Measurements from ENCODE around the gene AKAP3.

AKAP3 gene

GRCh38 chr12:4628406-4628805 lies 20.4 kb downstream of the AKAP3 start:
- no peak for DNase-seq (ENCODE audit: low spot score)
- H3K9me3 Mint-ChIP-seq = no peaks in the 10 kb centered on the region
- H3K4me3 Mint-ChIP-seq = no peak overlapping the region
- peaks cover 23% of the 10 kb centered on the region for H3K27me3 Mint-ChIP-seq (ENCODE audit: low read depth)
- H3K36me3 Mint-ChIP-seq (ENCODE audit: low read depth) = no peaks in the 10 kb centered on the region
- no peaks in the 10 kb centered on the region for H3K4me1 Mint-ChIP-seq (ENCODE audit: low read depth)
- H3K27ac Mint-ChIP-seq = no peak overlapping the region

GRCh38 chr12:4626543-4626942 lies 22.3 kb downstream of the AKAP3 start:
- no peak for DNase-seq (ENCODE audit: low spot score)
- H3K9me3 Mint-ChIP-seq = no peaks in the 10 kb centered on the region
- no peaks in the 10 kb centered on the region for H3K4me1 Mint-ChIP-seq (ENCODE audit: low read depth)
- no peak overlapping the region for H3K4me3 Mint-ChIP-seq
- no peaks in the 10 kb centered on the region for H3K36me3 Mint-ChIP-seq (ENCODE audit: low read depth)
- H3K27me3 Mint-ChIP-seq (ENCODE audit: low read depth) = peaks cover 28% of the 10 kb centered on the region
- no peak overlapping the region for H3K27ac Mint-ChIP-seq

GRCh38 chr12:4621511-4621910 lies 27.3 kb downstream of the AKAP3 start:
- no peaks in the 10 kb centered on the region for H3K36me3 Mint-ChIP-seq (ENCODE audit: low read depth)
- no peak overlapping the region for H3K4me3 Mint-ChIP-seq
- H3K27ac Mint-ChIP-seq = no peak overlapping the region
- H3K4me1 Mint-ChIP-seq (ENCODE audit: low read depth) = no peaks in the 10 kb centered on the region
- DNase-seq (ENCODE audit: low spot score) = no peak
- peaks cover 22% of the 10 kb centered on the region for H3K27me3 Mint-ChIP-seq (ENCODE audit: low read depth)
- H3K9me3 Mint-ChIP-seq = no peaks in the 10 kb centered on the region

GRCh38 chr12:4615667-4616066 lies 33.2 kb downstream of the AKAP3 start:
- DNase-seq (ENCODE audit: low spot score) = no peak
- Mint-ChIP-seq H3K27ac (no peak overlapping the region), H3K4me3 (no peak overlapping the region), H3K9me3 (no peaks in the 10 kb centered on the region), H3K4me1 (ENCODE audit: low read depth) (no peaks in the 10 kb centered on the region), H3K36me3 (ENCODE audit: low read depth) (peaks cover 11% of the 10 kb centered on the region), H3K27me3 (ENCODE audit: low read depth) (no peaks in the 10 kb centered on the region)

GRCh38 chr12:4610481-4610880 lies 38.4 kb downstream of the AKAP3 start:
- Mint-ChIP-seq H3K9me3 (no peaks in the 10 kb centered on the region), H3K4me3 (no peak overlapping the region), H3K4me1 (ENCODE audit: low read depth) (peaks cover 7% of the 10 kb centered on the region), H3K36me3 (ENCODE audit: low read depth) (peaks cover 11% of the 10 kb centered on the region), H3K27me3 (ENCODE audit: low read depth) (no peaks in the 10 kb centered on the region), H3K27ac (no peak overlapping the region)
- no peak for DNase-seq (ENCODE audit: low spot score)

- Mint-ChIP-seq H3K27ac (no peak overlapping the region), H3K4me3 (no peak overlapping the region), H3K36me3 (ENCODE audit: low read depth) (peaks cover 13% of the 10 kb centered on the region), H3K9me3 (no peaks in the 10 kb centered on the region), H3K4me1 (ENCODE audit: low read depth) (peaks cover 14% of the 10 kb centered on the region), H3K27me3 (ENCODE audit: low read depth) (peaks cover 4% of the 10 kb centered on the region)
- no peak for DNase-seq (ENCODE audit: low spot score)
Measured at GRCh38 chr12:4609071-4609470, 39.8 kb downstream of the AKAP3 start.

- H3K27ac Mint-ChIP-seq = no peak overlapping the region
- H3K9me3 Mint-ChIP-seq = no peaks in the 10 kb centered on the region
- H3K4me3 Mint-ChIP-seq = peak overlapping the region; percentile 35
- peaks cover 2% of the 10 kb centered on the region for H3K36me3 Mint-ChIP-seq (ENCODE audit: low read depth)
- no peak for DNase-seq (ENCODE audit: low spot score)
- peaks cover 16% of the 10 kb centered on the region for H3K27me3 Mint-ChIP-seq (ENCODE audit: low read depth)
- H3K4me1 Mint-ChIP-seq (ENCODE audit: low read depth) = peaks cover 14% of the 10 kb centered on the region
Measured at GRCh38 chr12:4607056-4607455, 41.8 kb downstream of the AKAP3 start.

GRCh38 chr12:4604684-4605193 lies 44.1 kb downstream of the AKAP3 start:
- H3K9me3 Mint-ChIP-seq = no peaks in the 10 kb centered on the region
- DNase-seq (ENCODE audit: low spot score) = peak; percentile 71
- peaks cover 2% of the 10 kb centered on the region for H3K36me3 Mint-ChIP-seq (ENCODE audit: low read depth)
- peaks cover 14% of the 10 kb centered on the region for H3K4me1 Mint-ChIP-seq (ENCODE audit: low read depth)
- peak overlapping the region; percentile 99 for H3K4me3 Mint-ChIP-seq
- H3K27me3 Mint-ChIP-seq (ENCODE audit: low read depth) = peaks cover 19% of the 10 kb centered on the region
- H3K27ac Mint-ChIP-seq = peak overlapping the region; percentile 91

- peaks cover 14% of the 10 kb centered on the region for H3K4me1 Mint-ChIP-seq (ENCODE audit: low read depth)
- no peak overlapping the region for H3K27ac Mint-ChIP-seq
- H3K4me3 Mint-ChIP-seq = no peak overlapping the region
- no peaks in the 10 kb centered on the region for H3K9me3 Mint-ChIP-seq
- H3K36me3 Mint-ChIP-seq (ENCODE audit: low read depth) = peaks cover 2% of the 10 kb centered on the region
- H3K27me3 Mint-ChIP-seq (ENCODE audit: low read depth) = peaks cover 19% of the 10 kb centered on the region
- no peak for DNase-seq (ENCODE audit: low spot score)
Measured at GRCh38 chr12:4603946-4604345, 44.9 kb downstream of the AKAP3 start.

- Mint-ChIP-seq H3K4me3 (no peak overlapping the region), H3K4me1 (ENCODE audit: low read depth) (peaks cover 14% of the 10 kb centered on the region), H3K27ac (no peak overlapping the region), H3K27me3 (ENCODE audit: low read depth) (peaks cover 19% of the 10 kb centered on the region), H3K9me3 (no peaks in the 10 kb centered on the region), H3K36me3 (ENCODE audit: low read depth) (peaks cover 2% of the 10 kb centered on the region)
- no peak for DNase-seq (ENCODE audit: low spot score)
Measured at GRCh38 chr12:4603421-4603820, 45.4 kb downstream of the AKAP3 start.

GRCh38 chr12:4595881-4596280 lies 53.0 kb downstream of the AKAP3 start:
- Mint-ChIP-seq H3K27me3 (ENCODE audit: low read depth) (peaks cover 3% of the 10 kb centered on the region), H3K4me3 (no peak overlapping the region)
- DNase-seq (ENCODE audit: low spot score) = no peak

GRCh38 chr12:4591180-4591687 lies 57.6 kb downstream of the AKAP3 start:
- H3K27me3 Mint-ChIP-seq (ENCODE audit: low read depth) = no peaks in the 10 kb centered on the region
- H3K36me3 Mint-ChIP-seq (ENCODE audit: low read depth) = no peaks in the 10 kb centered on the region
- no peak for DNase-seq (ENCODE audit: low spot score)
- no peaks in the 10 kb centered on the region for H3K4me1 Mint-ChIP-seq (ENCODE audit: low read depth)
- H3K9me3 Mint-ChIP-seq = no peaks in the 10 kb centered on the region
- H3K27ac Mint-ChIP-seq = no peak overlapping the region
- no peak overlapping the region for H3K4me3 Mint-ChIP-seq

More at GRCh38 chr12:4595881-4596280, 53.0 kb downstream of the AKAP3 start:
- H3K27ac Mint-ChIP-seq = no peak overlapping the region
- no peaks in the 10 kb centered on the region for H3K9me3 Mint-ChIP-seq
- no peaks in the 10 kb centered on the region for H3K4me1 Mint-ChIP-seq (ENCODE audit: low read depth)
- H3K36me3 Mint-ChIP-seq (ENCODE audit: low read depth) = no peaks in the 10 kb centered on the region

- Mint-ChIP-seq H3K27ac (no peak overlapping the region), H3K27me3 (ENCODE audit: low read depth) (no peaks in the 10 kb centered on the region), H3K36me3 (ENCODE audit: low read depth) (no peaks in the 10 kb centered on the region), H3K4me1 (ENCODE audit: low read depth) (no peaks in the 10 kb centered on the region), H3K9me3 (no peaks in the 10 kb centered on the region), H3K4me3 (no peak overlapping the region)
- no peak for DNase-seq (ENCODE audit: low spot score)
Measured at GRCh38 chr12:4589941-4590340, 58.9 kb downstream of the AKAP3 start.

- Mint-ChIP-seq H3K9me3 (no peaks in the 10 kb centered on the region), H3K27me3 (ENCODE audit: low read depth) (no peaks in the 10 kb centered on the region), H3K27ac (no peak overlapping the region), H3K4me3 (no peak overlapping the region), H3K36me3 (ENCODE audit: low read depth) (no peaks in the 10 kb centered on the region), H3K4me1 (ENCODE audit: low read depth) (no peaks in the 10 kb centered on the region)
- no peak for DNase-seq (ENCODE audit: low spot score)
Measured at GRCh38 chr12:4588916-4589315, 59.9 kb downstream of the AKAP3 start.

GRCh38 chr12:4587108-4587507 lies 61.7 kb downstream of the AKAP3 start:
- no peak overlapping the region for H3K27ac Mint-ChIP-seq
- no peaks in the 10 kb centered on the region for H3K36me3 Mint-ChIP-seq (ENCODE audit: low read depth)
- no peaks in the 10 kb centered on the region for H3K4me1 Mint-ChIP-seq (ENCODE audit: low read depth)
- no peak overlapping the region for H3K4me3 Mint-ChIP-seq
- H3K27me3 Mint-ChIP-seq (ENCODE audit: low read depth) = no peaks in the 10 kb centered on the region
- no peak for DNase-seq (ENCODE audit: low spot score)
- no peaks in the 10 kb centered on the region for H3K9me3 Mint-ChIP-seq

Measured in T-helper 2 cell treated with Interferon-gamma antibody and Interleukin-4, amounts not matched to agents 5 μg/mL and 100 μg/mL, for 36 hours (primary cell).